ENCODE data around the gene TBC1D14. TPM values are rescaled to one million over a fixed set of nuclear protein-coding genes. Genes with fewer than 3 reads are reported as not detected.
A peak's percentile ranks its signal among the peaks of the same experiment; 100 is the strongest.

Gene TBC1D14
- polyA plus RNA-seq, 3 donors = 36.3 to 44.7 (median 39.3) TPM

- Histone ChIP-seq H3K27me3 (ENCODE audit: control insufficient read depth in 2 of 2, insufficient read depth in 2 of 2, low read length in 2 of 2) (no peaks in the 10 kb centered on the region), H3K4me1 (ENCODE audit: control insufficient read depth in 1 of 2, insufficient read depth in 2 of 2, low read length in 2 of 2) (peaks cover 49 to 51% of the 10 kb centered on the region in 2 donors), H2AFZ (ENCODE audit: insufficient read depth, low read depth, low read length, poor library complexity, severe bottlenecking) (no peak overlapping the region), H3K36me3 (replicated peaks in 1 of 2; ENCODE audit: control insufficient read depth in 1 of 2, insufficient read depth in 2 of 2, low read length in 2 of 2) (no peaks in the 10 kb centered on the region), H3K4me2 (replicated peaks; ENCODE audit: extremely low read depth, low read length, poor library complexity, severe bottlenecking) (peak overlapping the region; percentile 13), H3K9ac (ENCODE audit: insufficient read depth, low read length, poor library complexity, severe bottlenecking) (no peak overlapping the region), H3K4me3 (replicated peaks in 1 of 3; ENCODE audit: low read depth in 2 of 3, low read length in 3 of 3) (no peak overlapping the region), H3K9me3 (replicated peaks in 1 of 2; ENCODE audit: control insufficient read depth in 1 of 2, insufficient read depth in 1 of 2, low read length in 2 of 2) (no peaks in the 10 kb centered on the region), H3K27ac (ENCODE audit: low read depth in 1 of 2, low read length in 2 of 2) (no peak overlapping the region), H4K20me1 (ENCODE audit: insufficient read depth, low read length) (peaks cover 25% of the 10 kb centered on the region), H3K79me2 (ENCODE audit: insufficient read depth, low read length) (peaks cover 30% of the 10 kb centered on the region)
- WGBS (ENCODE audit: insufficient coverage) = 19% methylated on average over 19 of the region's 22 CpGs
- Mint-ChIP-seq H3K36me3 (peaks cover 6% of the 10 kb centered on the region in 2 donors), H3K27me3 (ENCODE audit: low read depth in 3 of 3) (peaks cover 8 to 12% (median 11%) of the 10 kb centered on the region in 3 donors), H3K4me1 (peaks cover 60% of the 10 kb centered on the region), H3K9me3 (peaks cover 0 to 3% (median 0%) of the 10 kb centered on the region in 7 donors), H3K4me3 (peak overlapping the region; percentile 16 to 72), H3K27ac (no peak overlapping the region)
- TF ChIP-seq CTCF (IDR thresholded peaks at IDR 0.05) = no peak
- intact Hi-C loops (cut with micrococcal nuclease) = loop anchor here in 1 of 2 donors (5.0 kb wide), 1 partner anchor 35 kb away; no protein-coding TSS in a partner anchor
- DNase-seq = no peak
Observed at GRCh38 chr4:6907658-6908191, 1.9 kb upstream of the TBC1D14 start.

GRCh38 chr4:6908432-6909112 is 1.1 kb upstream of the TBC1D14 start:
- no peak for TF ChIP-seq CTCF (IDR thresholded peaks at IDR 0.05)
- Mint-ChIP-seq H3K9me3 (peaks cover 0 to 3% (median 0%) of the 10 kb centered on the region in 7 donors), H3K4me3 (peak overlapping the region; percentile 85 to 90), H3K27ac (peak overlapping the region; percentile 82 to 96 (median 92)), H3K27me3 (ENCODE audit: low read depth in 3 of 3) (peaks cover 8 to 12% (median 11%) of the 10 kb centered on the region in 3 donors), H3K36me3 (peaks cover 6% of the 10 kb centered on the region in 2 donors), H3K4me1 (peaks cover 64% of the 10 kb centered on the region)
- Histone ChIP-seq H3K27me3 (ENCODE audit: control insufficient read depth in 2 of 2, insufficient read depth in 2 of 2, low read length in 2 of 2) (no peaks in the 10 kb centered on the region), H4K20me1 (ENCODE audit: insufficient read depth, low read length) (peaks cover 34% of the 10 kb centered on the region), H3K79me2 (ENCODE audit: insufficient read depth, low read length) (peaks cover 38% of the 10 kb centered on the region), H3K27ac (ENCODE audit: low read depth in 1 of 2, low read length in 2 of 2) (peak overlapping the region; percentile 11 to 90), H3K4me3 (replicated peaks in 1 of 3; ENCODE audit: low read depth in 2 of 3, low read length in 3 of 3) (peak overlapping the region; percentile 65 to 94 (median 77)), H3K9me3 (replicated peaks in 1 of 2; ENCODE audit: control insufficient read depth in 1 of 2, insufficient read depth in 1 of 2, low read length in 2 of 2) (no peaks in the 10 kb centered on the region), H3K4me1 (ENCODE audit: control insufficient read depth in 1 of 2, insufficient read depth in 2 of 2, low read length in 2 of 2) (peaks cover 50 to 56% of the 10 kb centered on the region in 2 donors), H2AFZ (ENCODE audit: insufficient read depth, low read depth, low read length, poor library complexity, severe bottlenecking) (peak overlapping the region; percentile 71), H3K36me3 (replicated peaks in 1 of 2; ENCODE audit: control insufficient read depth in 1 of 2, insufficient read depth in 2 of 2, low read length in 2 of 2) (no peaks in the 10 kb centered on the region), H3K4me2 (replicated peaks; ENCODE audit: extremely low read depth, low read length, poor library complexity, severe bottlenecking) (peak overlapping the region; percentile 98), H3K9ac (ENCODE audit: insufficient read depth, low read length, poor library complexity, severe bottlenecking) (peak overlapping the region; percentile 93)
- intact Hi-C loops (cut with micrococcal nuclease) = loop anchor here in 1 of 2 donors (5.0 kb wide), 1 partner anchor 34 kb away; no protein-coding TSS in a partner anchor
- no peak for DNase-seq
- WGBS (ENCODE audit: insufficient coverage) = 27% methylated on average over 14 of the region's 15 CpGs

All from CD14-positive monocyte (primary cell).